ENCODE results near the gene MORN5. TPM values are rescaled to one million over a fixed set of nuclear protein-coding genes. Genes with fewer than 3 reads are reported as not detected.

The MORN5 gene
- total RNA-seq, 1 donor from 2014 or later = not detected

GRCh38 chr9:122125509-122126330 lies 34.0 kb upstream of the MORN5 start:
- no peak for DNase-seq (ENCODE audit: low read depth, low spot score)
- Mint-ChIP-seq H3K36me3 (ENCODE audit: low read depth) (no peaks in the 10 kb centered on the region), H3K27me3 (ENCODE audit: low read depth) (peaks cover 71% of the 10 kb centered on the region), H3K4me1 (peaks cover 12% of the 10 kb centered on the region), H3K4me3 (peak overlapping the region; percentile 52), H3K9me3 (no peaks in the 10 kb centered on the region), H3K27ac (ENCODE audit: unreplicated experiment) (no peak overlapping the region)
- TF ChIP-seq, protein P1, sequence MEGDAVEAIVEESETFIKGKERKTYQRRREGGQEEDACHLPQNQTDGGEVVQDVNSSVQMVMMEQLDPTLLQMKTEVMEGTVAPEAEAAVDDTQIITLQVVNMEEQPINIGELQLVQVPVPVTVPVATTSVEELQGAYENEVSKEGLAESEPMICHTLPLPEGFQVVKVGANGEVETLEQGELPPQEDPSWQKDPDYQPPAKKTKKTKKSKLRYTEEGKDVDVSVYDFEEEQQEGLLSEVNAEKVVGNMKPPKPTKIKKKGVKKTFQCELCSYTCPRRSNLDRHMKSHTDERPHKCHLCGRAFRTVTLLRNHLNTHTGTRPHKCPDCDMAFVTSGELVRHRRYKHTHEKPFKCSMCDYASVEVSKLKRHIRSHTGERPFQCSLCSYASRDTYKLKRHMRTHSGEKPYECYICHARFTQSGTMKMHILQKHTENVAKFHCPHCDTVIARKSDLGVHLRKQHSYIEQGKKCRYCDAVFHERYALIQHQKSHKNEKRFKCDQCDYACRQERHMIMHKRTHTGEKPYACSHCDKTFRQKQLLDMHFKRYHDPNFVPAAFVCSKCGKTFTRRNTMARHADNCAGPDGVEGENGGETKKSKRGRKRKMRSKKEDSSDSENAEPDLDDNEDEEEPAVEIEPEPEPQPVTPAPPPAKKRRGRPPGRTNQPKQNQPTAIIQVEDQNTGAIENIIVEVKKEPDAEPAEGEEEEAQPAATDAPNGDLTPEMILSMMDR (conservative IDR thresholded peaks at IDR 0.05) = peak; percentile 7

DNA sequence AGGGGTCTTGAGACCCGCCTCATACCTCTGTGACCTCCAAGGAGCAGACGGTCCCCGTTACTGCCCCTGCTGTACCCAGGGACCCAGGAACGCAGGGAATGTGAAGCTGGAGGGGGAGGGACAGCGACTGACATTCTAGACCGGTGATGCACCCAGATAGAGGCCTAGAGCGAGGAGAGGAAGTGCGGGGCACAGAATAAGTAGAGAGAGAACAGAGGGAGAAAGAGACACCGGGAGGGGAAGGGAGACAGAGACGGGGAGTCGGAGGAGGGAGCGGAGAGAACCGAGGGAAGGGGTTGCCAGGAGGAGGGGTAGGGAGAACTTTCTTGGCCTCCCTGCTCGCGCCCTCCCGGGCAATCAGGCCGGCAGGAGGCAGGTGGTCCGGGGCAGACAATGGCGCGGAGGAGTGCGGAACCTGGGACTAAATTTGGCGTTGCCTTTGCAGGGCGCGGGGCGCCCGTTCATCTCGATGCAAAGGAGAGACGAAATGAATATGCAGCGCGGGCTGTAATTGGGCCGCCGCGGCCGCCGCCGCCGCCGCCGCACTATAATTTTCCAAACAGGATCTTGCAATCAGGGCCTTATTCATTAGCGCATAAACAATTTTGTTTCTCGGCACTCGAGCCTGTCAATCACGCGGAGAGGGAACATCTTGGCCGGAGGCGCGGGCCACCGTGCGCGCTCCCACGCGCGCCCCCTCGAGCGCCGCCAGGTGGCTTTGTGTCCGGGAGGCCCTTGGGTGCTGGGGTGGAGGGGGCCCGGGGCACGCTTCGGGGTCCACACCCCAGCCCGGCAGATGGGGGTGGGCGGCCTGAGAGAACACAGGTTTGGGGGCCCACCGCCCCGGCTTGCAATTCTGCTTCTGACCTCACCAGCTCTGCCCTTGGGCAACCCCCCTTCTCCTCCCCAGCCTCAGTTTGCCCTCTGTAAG lies 33.1 kb upstream of the MORN5 start:
- Mint-ChIP-seq H3K9me3 (no peaks in the 10 kb centered on the region), H3K4me1 (peaks cover 19% of the 10 kb centered on the region), H3K36me3 (ENCODE audit: low read depth) (no peaks in the 10 kb centered on the region), H3K27ac (ENCODE audit: unreplicated experiment) (no peak overlapping the region), H3K4me3 (peak overlapping the region; percentile 57), H3K27me3 (ENCODE audit: low read depth) (peaks cover 80% of the 10 kb centered on the region)
- DNase-seq (ENCODE audit: low read depth, low spot score) = no peak
- TF ChIP-seq, protein P1 (conservative IDR thresholded peaks at IDR 0.05) = no peak

- TF ChIP-seq, protein P1 (conservative IDR thresholded peaks at IDR 0.05) = no peak
- peaks cover 25% of the 10 kb centered on the region for H3K4me1 Mint-ChIP-seq
- no peak overlapping the region for H3K4me3 Mint-ChIP-seq
- H3K36me3 Mint-ChIP-seq (ENCODE audit: low read depth) = no peaks in the 10 kb centered on the region
- peaks cover 87% of the 10 kb centered on the region for H3K27me3 Mint-ChIP-seq (ENCODE audit: low read depth)
- H3K9me3 Mint-ChIP-seq = no peaks in the 10 kb centered on the region
- DNase-seq (ENCODE audit: low read depth, low spot score) = no peak
- H3K27ac Mint-ChIP-seq (ENCODE audit: unreplicated experiment) = no peak overlapping the region
Measured at GRCh38 chr9:122127396-122127798, 32.3 kb upstream of the MORN5 start.

DNA sequence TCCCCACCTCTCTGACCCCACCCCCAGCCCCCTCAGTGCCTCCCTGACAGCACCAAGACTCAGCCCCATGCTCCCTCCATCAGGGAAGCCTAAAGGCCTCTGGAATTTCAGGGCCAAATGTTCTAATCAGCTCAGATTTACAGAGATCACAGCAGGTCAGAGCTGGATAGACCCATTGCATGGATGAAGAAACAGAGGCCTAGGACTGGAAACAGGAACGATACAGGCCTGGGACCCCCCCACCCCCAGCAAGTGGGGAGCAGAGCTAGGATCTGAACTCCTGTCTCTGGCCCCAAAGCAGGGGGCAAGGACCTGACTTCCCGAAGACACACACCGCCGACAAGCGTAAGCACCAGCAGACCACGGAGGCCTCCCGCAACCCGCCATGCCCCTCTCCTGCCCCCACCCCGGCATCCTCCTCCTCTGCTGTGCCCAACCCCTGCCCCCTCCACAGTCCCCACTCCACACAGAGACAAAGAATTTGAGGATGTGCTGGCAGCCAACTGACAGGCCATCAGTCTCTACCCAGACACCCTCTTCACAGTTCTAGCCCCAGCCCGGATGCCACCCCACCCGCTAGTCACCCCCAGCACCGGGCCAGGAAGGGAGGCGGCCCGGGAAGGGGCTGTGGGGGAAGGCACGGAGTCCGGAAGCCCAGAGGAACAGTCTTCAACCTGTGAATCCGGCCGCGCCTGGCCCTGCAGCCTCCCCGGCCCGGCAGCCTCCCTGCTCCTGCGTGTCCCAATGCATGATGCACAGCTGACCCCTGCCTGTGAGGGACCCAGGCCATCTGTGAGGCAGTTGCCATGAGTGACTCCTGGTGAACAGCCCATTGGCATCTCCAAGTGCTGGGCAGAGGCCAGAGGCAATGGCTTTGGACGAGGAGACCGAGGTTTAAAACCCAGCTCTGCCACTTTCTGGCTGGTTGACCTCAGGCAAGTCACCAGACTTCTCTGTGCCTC lies 31.4 kb upstream of the MORN5 start:
- TF ChIP-seq, protein P1 (conservative IDR thresholded peaks at IDR 0.05) = no peak
- peaks cover 25% of the 10 kb centered on the region for H3K4me1 Mint-ChIP-seq
- H3K27me3 Mint-ChIP-seq (ENCODE audit: low read depth) = peaks cover 91% of the 10 kb centered on the region
- H3K4me3 Mint-ChIP-seq = no peak overlapping the region
- no peak for DNase-seq (ENCODE audit: low read depth, low spot score)
- H3K27ac Mint-ChIP-seq (ENCODE audit: unreplicated experiment) = no peak overlapping the region
- H3K9me3 Mint-ChIP-seq = no peaks in the 10 kb centered on the region
- H3K36me3 Mint-ChIP-seq (ENCODE audit: low read depth) = no peaks in the 10 kb centered on the region

DNA sequence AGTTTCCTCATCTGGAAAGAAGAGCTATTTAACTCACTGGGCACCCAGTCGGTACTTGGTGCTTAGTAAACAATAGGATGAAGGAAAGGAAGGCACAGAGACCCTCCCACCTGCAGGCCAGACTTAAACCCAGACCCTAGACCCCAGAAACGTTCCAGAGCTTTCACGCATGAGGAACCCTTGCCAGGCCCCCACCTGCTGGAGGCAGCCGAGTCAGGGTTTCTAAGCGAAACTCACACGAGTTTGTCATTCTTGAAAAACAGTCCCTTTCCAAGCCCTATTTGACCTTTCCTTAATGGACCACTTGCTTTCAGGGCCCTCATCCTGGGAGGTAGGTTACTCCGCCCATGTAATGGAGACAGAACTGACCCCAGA lies 30.8 kb upstream of the MORN5 start:
- H3K36me3 Mint-ChIP-seq (ENCODE audit: low read depth) = no peaks in the 10 kb centered on the region
- H3K9me3 Mint-ChIP-seq = no peaks in the 10 kb centered on the region
- peaks cover 25% of the 10 kb centered on the region for H3K4me1 Mint-ChIP-seq
- no peak for DNase-seq (ENCODE audit: low read depth, low spot score)
- peaks cover 93% of the 10 kb centered on the region for H3K27me3 Mint-ChIP-seq (ENCODE audit: low read depth)
- no peak overlapping the region for H3K4me3 Mint-ChIP-seq
- TF ChIP-seq, protein P1 (conservative IDR thresholded peaks at IDR 0.05) = no peak
- H3K27ac Mint-ChIP-seq (ENCODE audit: unreplicated experiment) = no peak overlapping the region
